OCI-LY1 (cell line): ENCODE measurements around the gene CCT6B.

Experiments
- H2AFZ ChIP-seq: fragments of 200-600 bp; sonication (generic), shearing (Covaris generic); 2 replicates; pipeline ENCODE4 v1.6.0; 2014; ENCODE audit warnings: antibody characterized with exemption, mild to moderate bottlenecking, low read length
- H3F3A ChIP-seq: fragments of 200-600 bp; sonication (generic), shearing (Covaris generic); 2 replicates; pipeline ENCODE4 v1.6.0; 2014; ENCODE audit warnings: mild to moderate bottlenecking, antibody characterized with exemption, low read length, moderate library complexity; ENCODE audit not compliant: insufficient read depth
- H3K27ac ChIP-seq: fragments of 200-600 bp; sonication (generic); 2 replicates; pipeline ENCODE4 v1.5.1; 2014; ENCODE audit warnings: low read length, mixed run types, mild to moderate bottlenecking, low read depth; ENCODE audit not compliant: poor library complexity, severe bottlenecking
- H3K27me3 ChIP-seq: fragments of 200-600 bp; sonication (generic); 2 replicates; pipeline ENCODE4 v1.6.0; 2014; ENCODE audit warnings: antibody characterized with exemption, mild to moderate bottlenecking, low read length, moderate library complexity; ENCODE audit not compliant: insufficient read depth
- H3K36me3 ChIP-seq: fragments of 200-600 bp; sonication (generic); 2 replicates; pipeline ENCODE4 v1.6.1; 2014; ENCODE audit warnings: mild to moderate bottlenecking, antibody characterized with exemption, low read length, moderate library complexity, mixed read lengths; ENCODE audit not compliant: insufficient read depth
- H3K4me1 ChIP-seq: fragments of 200-600 bp; sonication (generic); 2 replicates; pipeline ENCODE4 v1.5.1; 2014; ENCODE audit warnings: mild to moderate bottlenecking, low read length, moderate library complexity; ENCODE audit not compliant: insufficient read depth, severe bottlenecking
- H3K4me2 ChIP-seq: fragments of 200-600 bp; sonication (generic), shearing (Covaris generic); 2 replicates; pipeline ENCODE4 v1.6.1; 2014; ENCODE audit warnings: low read length
- H3K4me3 ChIP-seq: fragments of 200-600 bp; sonication (generic); 2 replicates; pipeline ENCODE4 v1.5.1; 2014; ENCODE audit warnings: low read length, low read depth, mild to moderate bottlenecking, mixed read lengths; ENCODE audit not compliant: poor library complexity, severe bottlenecking
- H3K79me2 ChIP-seq: fragments of 200-600 bp; shearing (Covaris generic); 2 replicates; pipeline ENCODE4 v1.6.1; 2016; ENCODE audit warnings: mixed run types, low read length, mixed read lengths; ENCODE audit not compliant: insufficient read depth
- H3K9ac ChIP-seq: fragments of 200-600 bp; sonication (generic), shearing (Covaris generic); 2 replicates; pipeline ENCODE4 v1.6.1; 2014; ENCODE audit warnings: mild to moderate bottlenecking, low read length, mixed read lengths
- H3K9me2 ChIP-seq: fragments of 200-600 bp; sonication (generic), shearing (Covaris generic); 2 replicates; pipeline ENCODE4 v1.6.1; 2014; ENCODE audit warnings: low read depth, mild to moderate bottlenecking, low read length, mixed read lengths
- H3K9me3 ChIP-seq: fragments of 200-600 bp; shearing (Covaris generic); 2 replicates; pipeline ENCODE4 v1.6.1; 2014; ENCODE audit warnings: low read length, mixed read lengths
- H4K20me1 ChIP-seq: fragments of 200-600 bp; sonication (generic), shearing (Covaris generic); 2 replicates; pipeline ENCODE4 v1.6.0; 2016; ENCODE audit warnings: mild to moderate bottlenecking, low read length; ENCODE audit not compliant: insufficient read depth
- EZH2 ChIP-seq: fragments of 200-600 bp; sonication (generic), shearing (Covaris generic); IDR thresholded peaks from 2 replicates; pipeline ENCODE4 v1.8.0; 2017; ENCODE audit warnings: borderline replicate concordance, mixed run types, mild to moderate bottlenecking, antibody characterized with exemption, low read length, moderate library complexity, mixed read lengths
- TF ChIP-seq, protein P1 (sequence below): fragments of 200-600 bp; sonication (generic), shearing (Covaris generic); IDR thresholded peaks from 2 replicates; pipeline ENCODE4 v1.5.1; 2017; ENCODE audit warnings: mild to moderate bottlenecking, antibody characterized with exemption, low read length, moderate library complexity, mixed read lengths

Gene CCT6B

DNA sequence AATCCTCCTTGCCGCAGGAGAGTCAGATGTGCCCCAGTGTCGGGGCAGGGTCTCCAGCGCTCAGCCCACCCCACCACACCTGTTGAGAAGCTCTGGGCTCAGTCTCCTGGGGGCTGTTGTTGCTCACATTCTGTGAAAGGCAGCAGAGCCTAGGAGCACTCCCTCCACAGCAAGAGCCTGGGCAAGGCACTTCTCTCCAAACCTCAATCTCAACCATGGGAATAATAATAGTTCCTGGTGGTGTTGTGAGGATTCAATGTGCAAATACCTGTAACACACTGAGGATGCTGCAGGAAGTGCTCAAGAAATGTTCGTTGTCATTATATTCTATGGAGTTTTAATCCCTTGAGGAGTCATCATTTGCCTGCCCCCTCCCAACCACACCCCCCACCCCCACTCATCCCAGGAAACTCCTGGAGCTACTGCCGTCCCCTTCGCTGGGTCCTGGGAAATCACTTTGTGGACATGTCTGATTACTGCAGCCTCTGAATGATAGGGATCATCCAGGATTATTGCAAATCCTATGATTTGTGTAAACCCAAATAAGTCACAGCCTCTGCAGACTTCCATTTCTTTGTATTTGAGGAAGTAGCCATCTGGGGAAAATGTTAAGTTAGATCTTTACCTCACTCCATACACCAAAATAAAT, 61.5 kb downstream of the CCT6B start:
- Histone ChIP-seq H3K27me3 (no peaks in the 10 kb centered on the region; the same call in 1 of the 2 replicates), H3K9me2 (no peaks in the 10 kb centered on the region), H3K79me2 (no peaks in the 10 kb centered on the region), H3K9me3 (no peaks in the 10 kb centered on the region), H3F3A (no peaks in the 10 kb centered on the region), H3K27ac (no peak overlapping the region), H4K20me1 (no peaks in the 10 kb centered on the region), H3K36me3 (no peaks in the 10 kb centered on the region), H3K9ac (no peak overlapping the region), H3K4me3 (no peak overlapping the region), H3K4me2 (no peak overlapping the region), H3K4me1 (no peaks in the 10 kb centered on the region), H2AFZ (no peak overlapping the region)
- TF ChIP-seq, protein P1, sequence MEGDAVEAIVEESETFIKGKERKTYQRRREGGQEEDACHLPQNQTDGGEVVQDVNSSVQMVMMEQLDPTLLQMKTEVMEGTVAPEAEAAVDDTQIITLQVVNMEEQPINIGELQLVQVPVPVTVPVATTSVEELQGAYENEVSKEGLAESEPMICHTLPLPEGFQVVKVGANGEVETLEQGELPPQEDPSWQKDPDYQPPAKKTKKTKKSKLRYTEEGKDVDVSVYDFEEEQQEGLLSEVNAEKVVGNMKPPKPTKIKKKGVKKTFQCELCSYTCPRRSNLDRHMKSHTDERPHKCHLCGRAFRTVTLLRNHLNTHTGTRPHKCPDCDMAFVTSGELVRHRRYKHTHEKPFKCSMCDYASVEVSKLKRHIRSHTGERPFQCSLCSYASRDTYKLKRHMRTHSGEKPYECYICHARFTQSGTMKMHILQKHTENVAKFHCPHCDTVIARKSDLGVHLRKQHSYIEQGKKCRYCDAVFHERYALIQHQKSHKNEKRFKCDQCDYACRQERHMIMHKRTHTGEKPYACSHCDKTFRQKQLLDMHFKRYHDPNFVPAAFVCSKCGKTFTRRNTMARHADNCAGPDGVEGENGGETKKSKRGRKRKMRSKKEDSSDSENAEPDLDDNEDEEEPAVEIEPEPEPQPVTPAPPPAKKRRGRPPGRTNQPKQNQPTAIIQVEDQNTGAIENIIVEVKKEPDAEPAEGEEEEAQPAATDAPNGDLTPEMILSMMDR, result no peak
- no peak for TF ChIP-seq EZH2

DNA sequence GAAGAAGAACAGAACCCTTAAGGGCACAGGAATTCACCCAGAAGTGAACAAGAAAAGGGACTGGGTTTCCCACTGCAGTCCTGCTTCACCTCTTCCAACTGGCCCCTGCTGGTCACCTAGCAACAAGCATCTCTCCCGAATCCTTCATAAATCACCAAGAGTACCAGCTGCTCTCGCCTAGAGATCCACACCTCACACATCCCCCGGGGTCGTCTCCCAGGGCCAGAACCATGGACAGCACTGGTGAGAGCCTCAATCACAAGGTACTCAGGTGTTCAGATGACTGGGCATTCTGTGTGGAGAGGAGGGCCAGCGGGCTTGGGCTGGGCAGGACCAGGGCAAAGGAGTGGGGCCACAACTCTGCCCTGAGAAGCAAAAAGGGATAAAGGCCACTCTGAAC, 65.9 kb downstream of the CCT6B start:
- no peak overlapping the region for H3K9ac ChIP-seq
- H3K4me2 ChIP-seq, result no peak overlapping the region
- H2AFZ ChIP-seq, result no peak overlapping the region
- H3K27ac ChIP-seq, result no peak overlapping the region
- no peaks in the 10 kb centered on the region for H3K9me2 ChIP-seq
- H3K9me3 ChIP-seq, result no peaks in the 10 kb centered on the region
- no peak overlapping the region for H3K4me3 ChIP-seq
- H3K4me1 ChIP-seq, result no peaks in the 10 kb centered on the region
- no peaks in the 10 kb centered on the region for H3K36me3 ChIP-seq
- no peaks in the 10 kb centered on the region for H3K79me2 ChIP-seq
- H3F3A ChIP-seq, result no peaks in the 10 kb centered on the region
- no peaks in the 10 kb centered on the region for H4K20me1 ChIP-seq
- TF ChIP-seq, protein P1, result no peak
- no peak for TF ChIP-seq EZH2
- no peaks in the 10 kb centered on the region for H3K27me3 ChIP-seq

DNA sequence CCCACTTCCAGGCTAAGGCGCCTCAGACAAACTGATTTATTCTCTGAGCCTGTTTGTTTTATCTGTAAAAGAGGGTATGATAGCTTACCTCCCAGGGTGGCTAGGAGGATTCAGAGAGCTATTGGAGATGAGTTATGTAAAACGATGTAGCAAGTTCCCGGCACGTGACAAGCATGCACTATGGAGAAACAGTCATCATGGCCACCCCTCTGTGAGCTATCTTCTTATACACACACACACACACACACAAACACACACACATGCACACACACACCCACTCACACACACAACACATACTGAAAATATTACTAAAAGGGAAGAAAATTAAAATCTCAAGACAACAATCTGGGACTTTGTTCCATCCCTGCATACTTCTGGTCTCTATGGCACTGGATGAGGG, 66.3 kb downstream of the CCT6B start:
- Histone ChIP-seq H3K9me2 (no peaks in the 10 kb centered on the region), H3K4me2 (no peak overlapping the region), H3K27me3 (no peaks in the 10 kb centered on the region), H2AFZ (no peak overlapping the region), H3K4me3 (no peak overlapping the region), H3K9me3 (no peaks in the 10 kb centered on the region), H3F3A (no peaks in the 10 kb centered on the region), H4K20me1 (no peaks in the 10 kb centered on the region), H3K9ac (no peak overlapping the region), H3K36me3 (no peaks in the 10 kb centered on the region), H3K79me2 (no peaks in the 10 kb centered on the region), H3K4me1 (no peaks in the 10 kb centered on the region), H3K27ac (no peak overlapping the region)
- no peak for TF ChIP-seq EZH2
- TF ChIP-seq, protein P1, result no peak
